NCI-H524 treated with DMSO at 0.1 percent for 48 hours (cell line): ENCODE data around the gene IP6K2.
"Not testable (repeated sequence)": the region's sequence is repeated elsewhere in the genome, so short reads cannot be mapped to it uniquely, and the experiment has no call there.

Experiments
- DNase-seq: peaks from one replicate; lab custom pipeline; 2025; lab: John Stamatoyannopoulos, UW

The IP6K2 gene

GRCh38 chr3:48716982-48717746 is at the start of gene IP6K2:
Gene IP6K2, minus strand, starts transcription at chr3:48717221. Its CDS starts 21,930 bp downstream, at chr3:48695291.
- peak; percentile 64 for DNase-seq

GRCh38 chr3:48765376-48765775 is 48.4 kb upstream of the IP6K2 start:
- DNase-seq: no peak

DNA sequence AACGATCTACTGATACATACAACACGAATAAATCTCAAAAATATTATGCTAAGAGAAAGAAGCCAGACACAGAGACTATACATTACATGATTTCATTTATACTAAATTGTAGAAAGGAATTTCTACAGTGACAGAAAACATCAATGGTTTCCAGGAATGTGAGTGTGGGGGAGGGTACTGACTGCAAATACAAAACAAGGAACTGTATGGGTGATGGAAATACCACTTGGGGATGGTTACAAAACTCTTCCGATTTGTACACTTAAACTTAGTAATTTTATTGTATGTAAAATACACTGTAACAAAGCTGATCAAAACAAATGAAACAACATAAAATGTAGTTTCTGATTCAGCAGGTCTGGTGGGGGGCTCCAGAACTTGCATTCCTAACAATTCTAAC is 45.8 kb upstream of the IP6K2 start:
- no peak for DNase-seq

DNA sequence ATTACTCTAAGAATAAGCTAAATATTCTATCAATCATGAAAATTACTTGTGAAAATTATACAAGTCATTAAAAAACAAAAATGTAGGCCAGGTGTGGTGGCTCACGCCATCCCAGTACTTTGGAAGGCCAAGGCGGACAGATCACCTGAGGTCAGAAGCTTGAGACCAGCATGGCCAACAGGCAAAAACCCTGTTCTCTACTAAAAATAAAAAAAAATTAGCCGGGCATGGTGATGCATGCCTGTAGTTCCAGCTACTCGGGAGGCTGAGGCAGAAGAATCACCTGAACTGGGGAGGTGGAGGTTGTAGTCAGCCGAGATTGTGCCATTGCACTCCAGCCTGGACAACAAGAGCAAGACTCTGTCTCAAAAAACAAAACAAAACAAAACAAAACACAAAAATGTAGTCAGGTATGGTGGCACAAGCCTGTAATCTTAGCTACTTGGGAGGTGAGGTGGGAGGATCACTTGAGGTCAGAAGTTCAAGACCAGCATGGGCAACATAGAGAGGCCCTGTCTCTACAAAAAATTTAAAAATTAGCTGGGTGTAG is 43.0 kb upstream of the IP6K2 start:
- not testable (repeated sequence) for DNase-seq

GRCh38 chr3:48759531-48759930 is 42.5 kb upstream of the IP6K2 start:
- DNase-seq: not testable (repeated sequence)

DNA sequence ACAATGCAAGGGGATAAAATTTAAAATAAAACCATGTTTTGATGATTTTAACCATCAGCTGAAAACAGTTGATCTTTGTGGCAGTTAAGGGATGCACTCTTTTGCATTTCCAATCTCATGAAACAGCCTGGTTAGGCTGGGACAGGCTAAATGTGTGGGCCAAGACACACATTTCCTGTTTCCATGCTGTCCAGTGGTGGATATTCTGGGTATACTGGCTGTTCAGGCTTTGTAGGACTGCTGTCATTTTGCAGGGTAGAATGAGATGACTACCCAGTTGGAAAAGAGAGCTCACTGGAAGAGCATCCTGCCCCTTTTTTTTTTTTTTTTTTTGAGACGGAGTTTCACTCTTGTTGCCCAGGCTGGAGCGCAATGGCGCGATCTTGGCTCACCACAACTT is 42.0 kb upstream of the IP6K2 start:
- DNase-seq: no peak

DNA sequence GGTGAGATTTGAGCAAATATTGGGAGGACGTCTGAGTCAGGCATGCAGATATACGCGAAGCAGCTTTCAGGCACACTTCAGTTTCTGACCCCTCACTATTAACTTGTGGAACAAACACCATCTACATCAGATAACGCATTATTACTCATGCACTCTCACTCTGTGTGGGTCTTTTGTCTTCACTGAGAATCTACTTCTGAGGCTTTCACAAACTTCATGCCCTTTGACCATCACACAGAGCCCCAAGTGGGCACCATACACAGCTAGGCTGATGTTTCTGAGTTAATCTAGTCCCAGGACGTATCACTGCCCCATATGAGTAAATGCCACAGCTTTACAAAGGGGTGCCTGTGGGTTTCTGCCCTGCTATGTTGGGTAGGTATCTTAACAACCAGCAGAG is 39.6 kb upstream of the IP6K2 start:
- DNase-seq: no peak

DNA sequence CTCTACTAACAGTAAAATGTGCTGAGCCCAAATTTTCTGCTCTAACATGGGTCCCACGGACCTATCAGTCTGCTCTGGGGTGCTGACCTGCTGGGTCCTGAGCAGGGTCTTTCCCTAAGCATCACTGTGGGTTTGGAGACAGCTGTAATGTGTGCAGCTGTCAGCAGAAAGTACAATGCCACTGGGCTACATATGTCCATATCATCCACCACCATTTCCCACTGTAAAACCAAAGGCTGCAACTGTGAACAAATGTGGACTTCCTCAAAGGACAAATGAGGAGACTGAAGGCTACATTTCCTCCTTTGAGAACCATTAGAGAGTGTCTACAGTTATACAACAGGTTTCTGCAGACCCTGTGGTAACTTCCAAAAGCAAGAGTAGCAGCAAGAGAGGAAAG is 33.8 kb upstream of the IP6K2 start:
- DNase-seq: no peak

GRCh38 chr3:48748754-48749153 is 31.7 kb upstream of the IP6K2 start:
- DNase-seq: no peak

- DNase-seq: no peak
These were observed 30.7 kb upstream of the IP6K2 start for GRCh38 chr3:48747706-48748105.

DNA sequence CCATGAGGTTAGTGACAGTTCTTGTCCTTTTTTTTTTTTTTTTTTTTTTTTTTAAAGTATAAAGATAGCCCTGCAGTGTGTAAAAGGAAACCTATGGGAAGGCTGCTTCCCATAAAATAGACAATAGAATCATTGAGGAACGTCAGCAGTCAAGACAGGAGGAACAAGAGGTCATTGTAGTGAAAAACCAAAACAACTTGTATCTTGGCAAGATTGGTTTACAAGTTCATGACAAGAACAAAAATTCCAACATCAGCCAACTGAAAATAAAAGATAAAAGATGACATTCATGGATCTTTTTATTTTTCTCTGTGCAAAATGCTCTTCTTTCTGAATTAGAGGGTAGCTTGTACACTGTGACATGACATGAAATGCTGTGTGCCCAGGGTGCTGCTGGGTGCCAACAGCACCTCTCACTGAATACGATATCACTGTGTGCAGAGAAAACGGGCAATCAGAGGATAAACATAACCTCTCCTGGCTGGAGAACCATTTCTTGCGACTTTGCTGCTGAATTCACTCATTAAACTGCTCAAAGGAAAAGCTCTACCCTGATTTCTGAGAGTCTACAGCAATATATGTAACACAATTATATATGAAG is 30.1 kb upstream of the IP6K2 start:
- no peak for DNase-seq

GRCh38 chr3:48743773-48744172 is 26.8 kb upstream of the IP6K2 start:
- no peak for DNase-seq

- DNase-seq: not testable (repeated sequence)
These were observed 24.2 kb upstream of the IP6K2 start for GRCh38 chr3:48741226-48741625.

GRCh38 chr3:48739955-48740823 is 23.2 kb upstream of the IP6K2 start:
- DNase-seq: no peak

- no peak for DNase-seq
These were observed 22.6 kb upstream of the IP6K2 start for GRCh38 chr3:48739617-48739954.

DNA sequence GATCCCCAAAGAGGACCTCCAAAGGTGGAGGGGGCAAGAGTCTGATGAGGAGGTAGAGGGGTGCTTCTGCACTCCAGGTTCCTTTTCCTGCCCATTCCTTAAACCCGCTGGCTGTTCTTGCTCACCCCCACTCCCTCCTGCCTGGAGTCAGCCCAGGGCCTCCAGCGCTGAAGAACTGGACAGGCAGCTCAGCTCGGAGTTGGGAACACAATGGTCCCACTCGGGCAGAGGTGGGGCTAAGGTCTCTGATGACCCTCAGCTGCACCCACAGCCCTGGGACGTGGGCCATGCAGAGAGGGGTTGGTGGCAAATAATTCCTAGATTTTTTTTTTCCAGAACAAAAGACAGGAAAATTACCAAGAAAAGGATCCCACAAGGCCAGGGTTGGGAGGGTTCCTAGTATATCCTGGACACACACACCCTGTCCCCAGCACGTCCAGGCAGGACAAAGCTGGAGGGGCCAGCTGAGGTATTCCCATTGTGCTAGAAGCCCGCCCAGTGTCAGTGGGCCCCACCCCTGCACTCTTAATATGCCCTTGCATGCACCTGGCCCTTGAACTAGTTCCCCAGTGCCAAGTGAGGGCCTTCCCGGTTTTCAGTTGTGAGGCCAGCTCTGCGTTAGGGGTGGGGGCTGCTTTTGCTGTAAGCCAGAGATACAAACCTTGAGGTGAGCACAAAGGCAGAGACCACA is 22.1 kb upstream of the IP6K2 start:
- no peak for DNase-seq

DNA sequence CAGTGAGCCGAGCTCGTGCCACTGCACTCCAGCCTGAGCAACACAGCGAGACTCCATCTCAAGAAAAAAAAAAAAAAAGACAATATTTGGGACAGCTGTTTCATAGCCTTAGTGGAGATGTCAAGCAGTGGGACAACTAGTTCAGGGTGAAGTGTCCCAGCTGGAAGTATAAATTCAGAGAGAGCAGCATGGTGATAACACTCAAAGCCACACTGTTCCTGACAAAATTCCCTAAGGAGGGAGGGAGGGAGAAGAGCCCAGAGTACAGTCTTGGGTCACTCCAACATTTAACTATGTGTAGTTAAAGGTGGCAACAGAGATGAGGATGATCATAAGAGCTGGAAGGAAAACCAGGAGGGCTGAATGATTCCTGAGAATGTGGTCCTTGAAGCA is 21.1 kb upstream of the IP6K2 start:
- no peak for DNase-seq

GRCh38 chr3:48735075-48735767 is 18.2 kb upstream of the IP6K2 start:
- peak; percentile 67 for DNase-seq

GRCh38 chr3:48734541-48734940 is 17.5 kb upstream of the IP6K2 start:
- DNase-seq: not testable (repeated sequence)

DNA sequence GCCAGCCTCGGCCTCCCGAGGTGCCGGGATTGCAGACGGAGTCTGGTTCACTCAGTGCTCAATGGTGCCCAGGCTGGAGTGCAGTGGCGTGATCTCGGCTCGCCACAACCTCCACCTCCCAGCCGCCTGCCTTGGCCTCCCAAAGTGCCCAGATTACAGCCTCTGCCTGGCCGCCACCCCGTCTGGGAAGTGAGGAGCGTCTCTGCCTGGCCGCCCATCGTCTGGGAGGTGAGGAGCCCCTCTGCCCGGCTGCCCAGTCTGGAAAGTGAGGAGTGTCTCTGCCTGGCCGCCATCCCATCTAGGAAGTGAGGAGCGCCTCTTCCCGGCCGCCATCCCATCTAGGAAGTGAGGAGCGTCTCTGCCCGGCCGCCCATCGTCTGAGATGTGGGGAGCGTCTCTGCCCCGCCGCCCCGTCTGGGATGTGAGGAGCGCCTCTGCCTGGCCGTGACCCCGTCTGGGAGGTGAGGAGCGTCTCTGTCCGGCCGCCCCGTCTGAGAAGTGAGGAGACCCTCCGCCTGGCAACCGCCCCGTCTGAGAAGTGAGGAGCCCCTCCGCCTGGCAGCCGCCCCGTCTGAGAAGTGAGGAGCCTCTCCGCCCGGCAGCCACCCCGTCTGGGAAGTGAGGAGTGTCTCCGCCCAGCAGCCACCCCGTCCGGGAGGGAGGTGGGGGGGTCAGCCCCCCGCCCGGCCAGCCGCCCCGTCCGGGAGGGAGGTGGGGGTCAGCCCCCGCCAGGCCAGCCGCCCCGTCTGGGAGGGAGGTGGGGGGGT is 16.9 kb upstream of the IP6K2 start:
- not testable (repeated sequence) for DNase-seq

GRCh38 chr3:48727511-48727910 is 10.5 kb upstream of the IP6K2 start:
- no peak for DNase-seq
